ENCODE measurements around the gene HOXB3.

The HOXB3 gene

GRCh38 chr17:48586355-48587258, 3.4 kb downstream of the HOXB3 start:
- peak in 2 of 3 experiments; percentile 73 to 81 for DNase-seq

DNA sequence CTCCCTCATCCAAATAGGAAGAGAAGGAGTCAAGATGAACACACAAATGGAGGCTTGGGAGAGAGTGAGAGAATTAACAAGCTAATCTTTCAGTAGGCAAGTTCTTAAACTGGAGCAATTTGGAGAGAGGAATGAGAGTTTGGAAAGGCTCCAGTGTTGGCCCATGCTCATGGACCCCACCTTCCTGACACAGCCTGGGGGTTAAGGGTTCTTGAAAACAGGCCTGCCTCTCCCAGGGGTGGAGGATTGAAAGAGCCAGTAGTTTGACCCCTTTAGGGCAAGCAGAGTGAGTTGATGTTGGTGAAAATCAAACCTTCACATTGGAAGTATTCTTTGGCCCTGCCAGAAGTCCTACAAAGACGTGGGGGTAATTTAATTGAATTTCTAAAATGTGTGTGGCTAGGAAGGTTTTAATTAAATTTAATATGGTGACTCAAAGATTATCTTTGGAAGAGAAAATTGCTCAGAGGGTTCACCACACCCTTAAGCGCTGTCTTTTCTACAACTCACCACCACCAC, 5.8 kb downstream of the HOXB3 start:
- DNase-seq: no peak

DNA sequence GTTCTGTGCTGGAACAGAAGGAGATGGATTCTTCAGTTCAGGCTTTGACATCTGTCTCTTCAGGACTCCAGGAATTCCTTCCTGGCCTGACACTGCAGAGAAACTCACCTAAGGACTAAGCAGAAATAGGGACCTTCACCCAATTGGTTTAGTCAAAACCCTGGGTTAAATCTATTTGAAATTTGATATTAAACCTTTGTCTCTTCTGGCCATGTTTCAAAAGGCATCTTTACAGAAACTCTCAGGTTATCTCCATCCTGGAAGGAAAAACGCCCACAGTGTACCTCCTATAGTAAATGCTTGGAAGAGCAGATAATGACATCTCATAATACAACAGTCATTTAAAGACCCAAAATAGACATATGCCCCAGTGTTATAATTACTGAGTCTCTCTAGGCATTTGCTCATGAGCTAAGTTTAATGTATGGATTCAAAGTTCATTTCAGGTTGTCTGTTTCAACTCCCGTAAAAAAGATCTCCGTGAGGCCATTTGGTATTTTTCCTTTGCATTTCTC, 6.3 kb downstream of the HOXB3 start:
- DNase-seq: no peak

DNA sequence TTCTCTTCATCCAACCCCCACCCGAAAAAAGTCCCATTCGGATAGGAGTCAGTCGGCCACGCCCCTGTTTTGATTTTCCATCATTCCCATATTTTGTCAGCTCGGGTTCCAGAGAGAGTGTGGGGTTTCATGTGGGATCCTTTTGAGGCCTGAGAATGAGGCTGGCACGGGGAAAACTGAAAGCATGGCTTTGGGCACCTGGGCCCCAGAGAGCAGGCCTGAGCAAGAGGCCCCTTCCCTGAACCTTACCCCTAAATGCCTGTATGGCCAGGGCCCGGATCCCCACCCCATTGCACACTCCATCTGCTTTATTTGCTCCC, 7.3 kb downstream of the HOXB3 start:
- DNase-seq: no peak

DNA sequence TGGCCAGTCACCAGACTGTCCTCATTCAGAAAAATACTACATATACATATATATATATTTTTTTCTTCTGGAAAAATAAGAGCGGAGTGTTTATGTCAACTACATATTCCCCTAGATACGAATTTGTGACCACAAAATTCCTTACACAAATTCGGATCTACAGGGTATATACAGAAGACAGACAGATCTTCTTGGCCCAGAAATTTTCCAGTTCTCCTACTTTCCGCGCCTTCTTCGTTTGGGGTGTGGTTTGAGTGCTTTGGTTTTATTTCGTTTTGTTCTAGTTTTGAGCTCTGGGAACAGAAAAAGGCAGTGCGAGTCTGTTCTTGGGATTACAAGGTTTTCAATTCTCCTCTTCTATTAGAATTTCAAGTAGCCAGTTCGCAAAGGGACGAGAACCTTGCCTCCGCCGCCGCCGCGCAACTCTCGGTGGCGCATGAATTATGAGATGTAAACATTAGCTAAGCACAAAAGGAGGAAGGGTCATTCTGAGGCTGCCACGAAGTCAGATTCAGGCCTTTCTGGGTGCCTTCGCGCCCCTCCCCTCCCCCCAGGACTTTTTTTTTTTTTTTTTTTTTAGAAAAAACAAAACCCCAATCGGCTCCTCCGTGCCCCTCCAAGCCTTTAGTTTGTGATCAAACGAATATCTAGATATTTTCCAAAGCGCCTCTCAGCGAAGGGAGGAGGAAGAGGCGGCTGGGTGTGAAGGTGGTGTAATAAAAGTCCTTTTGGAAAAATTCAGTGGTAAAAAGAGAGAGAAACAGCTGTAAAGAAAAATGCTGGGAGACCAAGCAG, 10.1 kb downstream of the HOXB3 start:
- DNase-seq: peak in 1 of 3 experiments; percentile 15

DNA sequence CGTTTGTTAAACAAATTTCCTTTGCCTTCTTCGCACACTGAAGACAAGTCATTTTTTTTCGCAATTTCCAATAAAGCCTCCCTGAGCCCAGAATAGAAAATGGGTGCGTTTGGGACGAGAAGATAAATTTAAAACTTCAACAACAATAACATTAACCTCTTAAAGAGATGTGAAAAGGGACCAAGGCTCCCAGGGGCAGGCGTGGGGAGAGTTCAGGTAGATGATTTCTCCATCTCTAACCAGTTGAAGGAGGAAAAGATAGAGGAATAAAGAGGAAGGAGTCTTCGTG, 10.6 kb downstream of the HOXB3 start:
- no peak for DNase-seq

- no peak for DNase-seq
These were observed 11.2 kb downstream of the HOXB3 start for GRCh38 chr17:48578616-48579470.

- DNase-seq: no peak
These were observed 12.0 kb downstream of the HOXB3 start, which contains the start of gene HOXB4 for GRCh38 chr17:48577946-48578615. Gene HOXB4, minus strand, starts transcription at chr17:48578350. Its CDS starts 31 bp downstream, at chr17:48578319.

- DNase-seq: peak in 1 of 3 experiments; percentile 44
These were observed 12.6 kb downstream of the HOXB3 start for GRCh38 chr17:48577330-48577945.

DNA sequence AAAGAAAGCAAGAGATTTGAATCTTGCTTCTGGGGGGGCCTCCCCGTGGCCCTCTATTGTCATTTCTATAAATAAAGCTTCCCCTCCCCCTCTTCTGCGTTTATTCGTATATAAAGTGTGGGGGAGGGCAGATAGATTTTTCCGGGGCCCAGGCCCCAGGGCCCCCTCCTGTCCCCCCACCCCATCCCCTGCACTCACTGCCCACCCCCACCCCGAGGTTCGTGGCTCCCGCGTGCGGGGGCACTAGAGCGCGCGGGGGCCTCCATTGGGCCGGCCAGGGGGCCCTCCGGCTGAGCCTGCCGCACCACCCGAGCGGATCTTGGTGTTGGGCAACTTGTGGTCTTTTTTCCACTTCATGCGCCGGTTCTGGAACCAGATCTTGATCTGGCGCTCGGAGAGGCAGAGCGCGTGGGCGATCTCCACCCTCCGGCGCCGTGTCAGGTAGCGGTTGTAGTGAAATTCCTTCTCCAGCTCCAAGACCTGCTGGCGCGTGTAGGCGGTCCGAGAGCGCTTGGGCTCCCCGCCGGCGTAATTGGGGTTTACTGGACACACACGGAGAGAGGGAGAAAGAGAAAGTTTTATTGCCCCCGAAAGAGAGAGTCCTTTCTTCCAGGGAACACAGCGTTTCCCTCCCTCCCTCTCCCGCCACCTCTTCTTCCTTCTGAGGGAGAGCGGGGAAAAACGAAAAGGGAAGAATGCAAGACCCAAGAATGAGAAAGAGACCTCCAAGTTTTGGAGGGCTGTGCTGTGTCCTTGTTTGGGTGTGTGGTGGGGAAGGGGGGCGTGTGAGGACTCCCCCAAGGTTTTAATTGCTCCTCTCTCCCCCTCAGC, 13.3 kb downstream of the HOXB3 start:
- no peak for DNase-seq

- no peak for DNase-seq
These were observed 14.2 kb downstream of the HOXB3 start for GRCh38 chr17:48575673-48576478.

GRCh38 chr17:48575066-48575582, 14.9 kb downstream of the HOXB3 start:
- DNase-seq: peak; percentile 59 to 97 (median 84)

DNA sequence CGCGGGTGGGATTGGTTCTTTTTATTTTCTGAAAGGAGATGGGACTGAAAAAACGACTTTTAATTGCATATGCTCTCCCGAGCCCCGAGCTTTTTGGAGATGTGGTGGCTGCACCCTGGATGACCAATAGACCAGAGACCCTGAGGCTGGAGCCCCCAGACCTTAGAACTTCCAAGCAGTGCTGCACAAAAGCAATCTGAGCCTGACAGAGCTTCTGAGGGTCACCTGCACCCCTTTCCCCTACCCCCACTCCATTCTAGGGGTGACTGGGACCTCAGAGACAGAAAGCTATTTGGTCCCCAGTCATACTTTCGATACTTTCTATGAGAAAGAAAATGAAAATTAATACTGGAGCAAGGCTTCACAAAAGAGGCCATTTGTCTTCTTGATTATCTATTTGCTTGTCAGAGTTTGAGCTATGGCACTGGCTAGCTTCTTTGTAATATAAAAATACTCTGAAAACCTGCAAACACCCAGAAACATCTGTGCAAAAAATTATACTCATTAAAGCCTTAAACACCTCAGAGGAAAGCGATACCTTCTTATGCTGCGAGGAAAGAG, 15.5 kb downstream of the HOXB3 start:
- DNase-seq: no peak

DNA sequence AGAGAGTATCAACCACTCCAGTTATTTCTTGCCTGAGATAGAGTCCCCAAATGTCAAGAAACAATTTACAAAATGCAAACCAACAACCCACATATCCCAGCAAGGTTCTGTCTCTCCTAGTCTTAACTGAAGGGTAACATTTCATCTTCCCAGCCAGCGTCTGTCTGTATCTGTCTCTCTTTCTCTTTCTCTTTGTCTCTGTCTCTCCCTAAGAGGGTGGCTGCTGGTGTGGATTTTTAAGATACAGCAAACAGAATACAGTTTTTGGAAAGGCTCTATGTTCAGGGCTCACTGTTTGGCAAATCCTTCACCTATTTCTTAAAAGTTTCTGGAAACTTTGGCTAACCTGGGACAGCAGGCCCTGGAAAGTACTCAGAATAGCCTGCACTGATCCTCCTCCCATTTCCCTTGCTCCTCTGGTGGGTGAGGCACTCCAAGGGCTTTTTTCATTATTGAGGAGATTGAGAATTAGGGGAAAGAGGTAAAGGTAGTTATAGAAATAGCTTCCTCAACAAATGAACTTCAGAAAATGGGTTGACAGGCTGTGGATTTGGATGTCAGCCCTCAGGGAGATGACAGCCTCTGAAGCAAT, 18.1 kb downstream of the HOXB3 start:
- DNase-seq: no peak

DNA sequence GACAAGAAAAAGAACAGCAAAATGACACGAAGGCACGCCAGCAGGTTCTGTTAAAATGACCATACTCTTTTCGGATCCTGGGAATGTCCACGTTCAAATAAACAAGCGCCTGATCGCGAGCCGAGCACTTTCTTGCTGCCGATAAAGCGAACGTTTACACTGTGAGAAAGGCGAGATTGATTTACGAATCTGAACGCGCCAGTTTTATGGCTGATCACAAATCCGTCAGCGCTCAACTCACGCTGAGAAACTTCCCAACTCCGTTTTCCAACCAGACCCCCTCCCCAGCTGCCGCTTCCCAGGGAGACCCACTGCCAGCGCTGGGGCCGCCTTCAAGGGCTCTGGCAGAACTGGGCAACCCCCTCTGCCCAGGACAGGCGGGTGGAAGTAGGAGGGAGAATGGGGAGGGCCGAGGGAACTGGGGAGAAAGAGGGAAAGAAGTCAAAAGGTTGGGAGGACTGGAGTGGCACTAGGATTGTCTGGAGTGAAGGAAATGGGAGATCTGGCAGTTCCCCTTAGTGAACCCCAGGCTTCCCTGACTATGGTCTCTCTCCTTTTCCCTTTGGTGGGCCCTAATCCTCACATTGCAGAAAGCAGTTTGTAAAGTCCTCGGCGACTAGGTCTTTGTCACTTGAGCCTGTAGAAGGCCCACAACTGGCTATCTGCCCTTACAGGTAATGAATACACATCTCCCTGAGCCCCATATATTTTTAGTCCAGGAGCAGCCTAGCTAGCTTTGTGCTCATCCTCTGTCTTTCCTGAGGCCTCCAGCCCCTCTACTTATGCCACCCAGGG, 18.8 kb downstream of the HOXB3 start:
- peak in 1 of 3 experiments; percentile 26 for DNase-seq

DNA sequence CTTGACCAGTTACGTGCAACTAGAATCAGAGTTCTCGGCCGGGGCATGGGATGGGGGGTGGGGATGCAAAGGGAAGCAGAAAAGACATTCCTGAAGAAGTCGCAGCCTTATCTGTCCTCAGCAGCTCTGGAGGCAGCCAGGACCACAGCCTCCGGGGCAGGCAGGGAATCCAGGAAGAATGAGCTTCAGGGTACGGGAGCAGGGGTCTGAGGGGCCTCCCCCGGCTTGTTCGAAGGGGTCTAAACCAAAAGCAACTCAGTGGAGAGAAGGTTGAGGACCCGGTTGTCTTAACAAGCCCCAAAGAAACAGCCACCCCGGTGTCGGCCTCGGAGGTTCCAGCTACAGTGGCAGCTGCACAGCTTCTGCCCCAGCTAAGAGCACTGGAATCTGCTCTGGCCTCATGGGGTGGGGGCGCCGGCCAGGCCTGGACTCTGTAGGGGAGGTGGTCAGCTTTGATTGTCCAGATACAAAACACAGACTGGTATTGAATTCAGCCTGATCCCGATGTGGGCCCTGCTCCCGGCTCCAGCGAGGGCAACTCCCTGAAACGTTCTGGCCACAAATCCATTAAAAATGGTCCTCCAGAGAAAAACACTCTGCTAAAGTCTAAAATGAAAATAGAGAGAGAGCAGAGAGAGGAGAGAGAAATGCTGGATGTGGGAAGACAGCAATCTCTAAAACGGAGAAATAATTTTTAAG, 19.6 kb downstream of the HOXB3 start:
- DNase-seq: no peak

DNA sequence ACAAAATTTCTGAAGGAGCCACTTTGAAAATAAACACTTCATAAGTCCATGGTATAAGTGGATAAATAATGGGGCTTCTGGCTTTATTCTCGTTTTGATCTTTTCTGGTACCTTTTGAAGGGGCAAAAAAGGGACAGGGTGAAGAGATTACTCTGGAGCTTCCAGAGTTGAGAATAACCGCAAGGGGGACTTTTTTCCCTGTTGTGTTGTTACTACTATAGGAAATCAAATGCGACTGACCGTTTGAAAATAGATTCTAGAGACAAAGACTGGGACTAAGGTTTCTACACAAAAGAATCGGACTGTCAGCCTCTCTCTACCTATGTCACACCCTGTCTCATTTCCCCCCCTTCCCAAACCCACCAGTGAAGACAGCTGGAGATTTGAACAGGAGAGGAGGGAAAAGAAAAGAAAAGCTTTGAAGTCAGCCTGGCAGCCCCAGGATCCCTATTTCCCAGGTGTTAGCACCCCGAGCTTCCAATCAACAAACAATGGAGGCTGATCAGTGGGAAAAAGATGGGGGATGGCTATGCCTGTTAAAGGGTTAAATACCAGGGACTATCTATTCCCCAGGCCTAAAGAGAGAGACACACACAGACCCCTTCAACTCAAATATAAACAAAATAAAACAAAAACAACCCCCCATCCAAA, 20.2 kb downstream of the HOXB3 start:
- no peak for DNase-seq

All from NCI-H1417 (cell line).